Posterior vena cava (tissue), 2 donors: ENCODE data around the gene CISTR. TPM values are rescaled to one million over a fixed set of nuclear protein-coding genes. Genes with fewer than 3 reads are reported as not detected.

Source experiments
- DNase-seq: peaks from one replicate; pipeline ENCODE4 v3.0.0-alpha.2; 2020; ENCODE audit warnings: low spot score
- intact Hi-C, 2 donors: fragments of 100-400 bp; cut with DNase I; formaldehyde crosslinking; loops; one replicate each; pipeline versions ENCODE4 v1.14.1 to v1.14.2; 2022 to 2023
- total RNA-seq, 2 donors: library from RNA; stranded (reverse); fragmentation: NEBNext Ultra II Directional; extraction: Animal tissue kit (Norgen Biotek cat#: 25700); gene quantifications; one replicate each; pipeline ENCODE4 v1.2.1, GENCODE V29; 2021
- donor health status: DM: yes; HTN: yes; CAD: no.
- donor health status: DM: yes; HTN: yes; CAD: no.

The CISTR gene
- total RNA-seq, 2 donors from 2014 or later = not detected

DNA sequence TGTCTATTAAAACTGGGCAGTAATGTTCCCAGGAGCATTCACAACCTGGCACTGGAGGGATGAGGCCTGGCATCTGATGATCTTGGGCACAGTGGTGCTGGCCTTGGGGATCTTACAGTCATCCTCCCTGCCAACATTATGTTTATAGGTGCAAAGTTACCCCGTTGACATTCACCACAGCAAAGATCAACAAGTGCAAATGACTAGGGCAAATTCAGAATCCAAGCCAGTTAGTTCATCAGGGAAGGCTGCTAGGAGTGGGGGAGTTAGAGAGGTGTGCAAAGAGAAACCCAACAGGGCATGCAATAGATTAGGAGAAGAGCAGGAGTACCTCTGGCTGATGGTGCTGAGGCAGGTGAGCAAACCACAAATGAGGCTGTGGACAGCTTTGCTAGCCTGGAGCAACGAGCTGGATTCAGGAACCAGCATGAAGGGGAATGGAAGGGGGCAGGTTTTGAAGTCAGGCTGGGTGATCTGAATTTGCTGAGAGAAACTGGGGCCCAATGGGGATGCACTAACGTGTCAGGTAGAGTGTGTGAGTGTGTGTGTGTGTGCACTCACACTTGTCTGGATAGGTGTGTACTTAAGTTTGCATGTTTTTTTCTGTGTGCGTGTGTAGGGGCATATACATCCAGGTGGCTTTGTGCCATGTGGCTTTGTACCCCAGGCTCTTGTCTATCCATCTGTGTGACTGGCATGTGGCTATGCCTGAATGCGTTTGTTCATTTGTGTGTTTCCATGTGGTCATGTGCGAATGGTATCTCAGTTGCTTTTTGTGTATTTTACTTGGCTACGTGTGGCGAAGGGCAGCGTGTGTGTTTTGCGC is 1.6 kb downstream of the CISTR start:
- no peak for DNase-seq
- intact Hi-C loops = loop anchor here in 1 of 2 donors (10.0 kb wide), 1 partner anchor 205 kb away; no protein-coding TSS in a partner anchor

DNA sequence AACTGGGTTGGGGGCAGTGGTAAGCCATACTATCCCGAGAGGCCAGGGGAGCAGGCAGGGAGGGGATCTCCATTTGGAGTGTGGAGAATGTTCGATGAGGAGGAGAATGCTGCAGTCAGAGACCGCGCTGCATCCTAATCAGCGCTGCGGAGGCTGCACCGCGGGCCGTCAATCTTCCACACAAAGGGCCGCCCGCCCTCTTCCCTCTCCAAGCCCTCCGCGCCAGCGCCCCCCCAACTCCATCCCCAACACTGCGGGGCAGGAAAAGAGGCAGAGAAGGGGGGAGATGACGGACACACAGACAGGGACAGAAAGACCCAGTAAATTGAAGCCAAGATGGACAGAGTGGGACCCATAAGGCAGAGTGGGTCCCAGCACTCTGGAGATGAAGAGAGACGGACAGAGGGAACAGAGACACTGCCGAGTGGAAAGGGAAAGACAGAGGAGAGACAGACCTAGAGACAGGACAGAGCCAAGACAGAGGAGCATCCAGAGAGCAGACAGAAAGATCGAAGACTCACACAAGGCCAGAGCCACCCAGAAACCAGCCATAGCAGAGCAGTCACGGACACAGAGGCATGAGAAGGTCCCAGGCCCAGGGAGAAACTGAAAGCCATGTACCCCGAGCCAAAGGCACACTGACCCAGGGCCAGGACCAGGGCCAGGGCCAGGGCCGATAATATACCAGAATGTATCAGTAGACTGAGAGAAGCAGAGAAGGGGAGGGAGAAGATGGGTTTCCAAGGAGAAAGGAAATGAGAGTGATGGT is 3.5 kb downstream of the CISTR start:
- DNase-seq = no peak
- intact Hi-C loops = loop anchor here in 1 of 2 donors (10.0 kb wide), 1 partner anchor 203 kb away; no protein-coding TSS in a partner anchor

DNA sequence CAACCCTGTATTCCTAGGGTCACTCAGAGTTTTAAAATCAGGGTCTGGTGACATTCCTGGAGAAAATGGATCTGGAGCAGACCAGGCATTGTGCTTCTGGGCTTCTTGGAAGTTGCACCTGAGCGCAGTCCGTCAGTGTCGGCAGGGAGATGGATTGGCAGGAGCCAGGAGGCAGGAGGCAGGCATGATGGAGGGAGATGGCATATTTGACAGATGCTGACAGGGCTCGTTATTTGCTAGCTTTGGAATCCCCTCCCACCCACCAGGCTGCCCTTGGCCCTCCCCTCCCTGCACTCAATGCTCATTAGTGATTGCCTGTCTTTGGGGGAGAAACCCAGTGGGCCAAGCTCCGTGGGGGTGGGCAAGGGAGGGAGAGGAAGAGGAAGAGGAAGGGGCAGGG is 4.7 kb downstream of the CISTR start:
- intact Hi-C loops = loop anchor here in 1 of 2 donors (2.0 to 10.0 kb wide), 2 partner anchors 44 to 202 kb away; no protein-coding TSS in a partner anchor
- no peak for DNase-seq

DNA sequence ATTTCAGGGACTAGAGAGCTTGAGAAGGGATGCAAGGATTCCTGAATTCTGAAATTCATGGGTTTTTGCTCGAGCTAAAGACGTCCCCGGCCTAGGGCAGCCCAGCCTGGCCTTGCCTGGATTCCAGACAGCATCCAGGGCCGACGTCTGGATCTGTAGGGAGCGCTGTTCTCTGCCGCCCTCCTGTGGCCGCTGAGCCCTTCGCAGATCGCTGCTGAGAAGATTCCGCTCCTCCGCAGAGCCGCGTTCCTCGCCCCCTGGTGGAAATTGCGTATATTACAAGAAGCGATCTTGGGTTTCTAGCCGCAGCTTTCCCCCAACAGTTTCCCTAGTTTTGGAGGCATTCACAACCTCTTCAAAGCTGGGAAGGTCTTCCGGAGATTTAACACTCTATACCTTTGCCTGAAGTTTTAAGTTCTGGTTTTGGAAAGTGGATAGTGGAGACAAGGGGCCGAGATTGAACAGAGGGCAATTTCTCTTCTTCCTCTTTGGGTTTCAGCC is 5.1 kb downstream of the CISTR start:
- peak; percentile 98 for DNase-seq
- intact Hi-C loops = loop anchor here in 1 of 2 donors (2.0 to 10.0 kb wide), 2 partner anchors 44 to 202 kb away; no protein-coding TSS in a partner anchor

DNA sequence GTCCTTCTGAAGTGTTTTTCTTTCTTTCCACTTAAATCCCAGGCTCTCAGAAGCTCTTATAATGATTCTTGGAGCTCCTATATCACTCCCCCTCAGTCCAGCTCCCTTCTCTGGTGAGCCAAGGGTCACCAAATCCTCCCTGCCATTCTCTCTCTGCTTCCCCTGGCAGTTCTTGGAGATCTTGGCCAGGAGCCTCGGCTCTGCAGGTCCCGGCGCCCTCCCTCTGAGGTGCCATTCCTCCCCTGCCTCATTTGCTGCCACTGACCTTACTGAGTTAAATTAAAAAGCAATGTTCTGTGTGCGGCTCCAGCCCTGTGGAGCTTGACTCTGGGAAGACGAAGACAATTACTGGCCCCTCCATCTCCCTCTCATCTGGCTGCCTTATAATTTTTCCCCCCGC is 7.0 kb downstream of the CISTR start:
- DNase-seq = no peak
- intact Hi-C loops = loop anchor here (2.0 to 10.0 kb wide), 2 partner anchors 42 to 200 kb away; no protein-coding TSS in a partner anchor

DNA sequence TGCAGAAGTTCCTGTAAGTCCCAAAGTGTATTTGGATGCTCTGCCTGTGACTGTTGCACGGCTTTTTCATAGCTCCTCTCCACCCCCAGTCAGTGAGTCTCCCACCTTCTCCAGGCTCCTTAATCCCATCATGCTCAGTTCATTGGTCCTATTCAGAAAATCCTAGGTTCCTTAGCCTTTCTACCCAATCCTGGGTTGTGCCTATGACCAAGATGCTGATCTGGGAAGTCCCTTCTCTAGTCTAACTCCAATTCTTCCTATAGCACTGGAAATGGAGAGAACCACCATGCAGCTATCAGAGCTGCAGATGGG is 7.7 kb downstream of the CISTR start:
- intact Hi-C loops = loop anchor here (2.0 to 10.0 kb wide), 2 partner anchors 41 to 199 kb away; no protein-coding TSS in a partner anchor
- DNase-seq = no peak

DNA sequence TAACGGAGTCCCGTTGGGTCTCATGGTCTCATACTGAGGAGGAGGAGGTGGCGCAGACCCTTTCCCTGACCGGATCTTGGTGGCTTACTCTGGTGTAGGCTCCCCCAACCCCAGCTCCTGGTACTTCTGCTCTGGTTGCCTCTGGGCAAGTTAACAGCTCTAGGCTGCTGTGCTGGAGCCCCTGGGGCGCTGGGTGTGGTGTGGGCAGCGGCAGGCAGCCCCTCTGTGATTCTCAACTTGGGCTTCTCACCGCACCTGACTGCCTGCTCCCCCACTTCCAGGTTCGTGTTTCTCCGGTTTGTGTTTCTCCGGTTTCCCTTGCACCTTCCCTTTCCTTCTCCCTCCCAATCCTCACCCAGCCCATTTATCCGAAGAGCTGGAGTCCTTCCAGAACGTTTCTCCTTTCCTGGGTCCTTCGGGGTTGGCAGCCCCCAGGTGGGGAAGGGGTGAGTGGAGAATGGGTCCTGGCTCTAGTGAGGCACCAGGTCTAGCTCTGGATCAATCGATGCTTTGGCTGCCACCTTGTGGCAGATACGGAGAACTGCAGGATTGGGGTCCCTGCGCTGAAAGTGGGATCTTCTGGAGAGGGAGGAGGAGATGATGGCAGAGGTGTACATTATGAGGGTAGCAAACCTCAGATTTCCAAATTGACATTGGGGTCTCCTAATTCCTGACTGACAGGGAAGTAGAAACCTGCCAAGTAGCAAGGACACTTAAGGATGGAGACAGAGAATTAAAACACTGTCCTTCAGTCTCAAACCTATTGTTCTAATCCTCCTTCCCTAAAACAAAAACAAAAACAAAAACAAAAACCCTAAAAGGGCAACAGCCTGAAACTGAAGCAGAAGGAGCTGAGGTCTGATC is 8.3 kb downstream of the CISTR start:
- DNase-seq = no peak
- intact Hi-C loops = loop anchor here (2.0 to 10.0 kb wide), 2 partner anchors 41 to 199 kb away; no protein-coding TSS in a partner anchor

DNA sequence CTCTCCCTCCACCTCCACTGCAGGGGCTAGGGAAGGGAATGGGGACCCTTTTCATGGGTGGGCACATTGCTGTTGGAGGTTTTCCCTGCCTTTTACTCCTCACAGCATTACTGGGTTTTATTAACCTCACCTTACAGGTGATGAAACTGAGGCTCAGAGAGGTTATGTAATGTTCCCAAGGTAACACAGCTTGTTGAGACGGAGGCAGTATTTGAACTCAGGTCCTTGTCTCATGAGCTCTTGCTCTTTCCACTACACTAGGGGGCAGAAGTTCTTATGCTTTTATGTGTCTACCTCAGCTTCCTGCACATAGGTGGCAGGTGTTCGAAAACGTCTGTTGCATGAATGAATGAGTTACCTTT is 11.7 kb downstream of the CISTR start:
- no peak for DNase-seq
- intact Hi-C loops = loop anchor here in 1 of 2 donors (10.0 kb wide), 1 partner anchor 195 kb away; no protein-coding TSS in a partner anchor

DNA sequence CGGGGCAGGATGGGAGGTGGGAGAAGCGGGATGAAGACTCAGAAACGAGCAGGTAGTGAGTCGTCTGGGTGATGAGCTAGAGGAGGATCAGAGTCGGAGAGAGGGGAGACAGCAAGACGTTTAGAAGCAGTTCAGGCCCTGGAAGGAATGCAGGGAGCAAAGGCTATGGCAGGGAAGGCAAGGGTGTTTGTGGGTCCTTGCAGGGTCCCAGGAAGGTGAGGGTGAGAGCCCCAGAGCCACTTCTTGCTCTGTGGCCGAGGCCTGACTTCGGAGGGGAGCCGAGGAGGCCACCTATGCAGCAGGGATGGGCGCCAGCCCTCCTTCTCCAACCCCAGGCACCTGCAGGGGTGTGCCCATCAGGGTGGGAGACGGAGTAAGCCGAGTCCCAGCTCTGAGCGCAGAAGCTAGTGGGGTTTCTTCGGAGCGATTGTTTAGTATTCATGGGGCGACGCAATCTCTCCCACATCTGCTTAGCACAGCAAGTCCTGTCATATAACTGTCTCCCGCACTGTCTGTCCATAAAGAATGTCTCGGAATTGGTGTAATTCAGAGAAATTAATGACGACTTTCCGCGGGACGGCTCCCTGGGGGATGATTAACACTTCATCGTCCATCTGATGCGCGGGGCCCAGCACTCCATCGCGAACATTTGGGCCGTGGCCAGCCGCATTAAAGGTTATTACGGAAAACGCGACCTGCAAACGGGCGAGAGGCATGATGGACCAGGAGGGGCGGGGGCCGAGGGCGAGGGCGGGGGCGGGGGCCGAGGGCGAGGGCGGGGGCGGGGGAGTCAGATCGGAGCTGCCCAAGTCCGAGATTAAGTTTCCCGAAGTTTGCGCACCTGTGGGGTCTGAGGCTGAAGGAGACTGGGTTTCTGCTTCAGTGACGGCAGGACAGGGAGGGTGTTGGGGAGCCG is 12.3 kb downstream of the CISTR start:
- intact Hi-C loops = loop anchor here in 1 of 2 donors (5.0 to 10.0 kb wide), 2 partner anchors 52 to 195 kb away; no protein-coding TSS in a partner anchor

DNA sequence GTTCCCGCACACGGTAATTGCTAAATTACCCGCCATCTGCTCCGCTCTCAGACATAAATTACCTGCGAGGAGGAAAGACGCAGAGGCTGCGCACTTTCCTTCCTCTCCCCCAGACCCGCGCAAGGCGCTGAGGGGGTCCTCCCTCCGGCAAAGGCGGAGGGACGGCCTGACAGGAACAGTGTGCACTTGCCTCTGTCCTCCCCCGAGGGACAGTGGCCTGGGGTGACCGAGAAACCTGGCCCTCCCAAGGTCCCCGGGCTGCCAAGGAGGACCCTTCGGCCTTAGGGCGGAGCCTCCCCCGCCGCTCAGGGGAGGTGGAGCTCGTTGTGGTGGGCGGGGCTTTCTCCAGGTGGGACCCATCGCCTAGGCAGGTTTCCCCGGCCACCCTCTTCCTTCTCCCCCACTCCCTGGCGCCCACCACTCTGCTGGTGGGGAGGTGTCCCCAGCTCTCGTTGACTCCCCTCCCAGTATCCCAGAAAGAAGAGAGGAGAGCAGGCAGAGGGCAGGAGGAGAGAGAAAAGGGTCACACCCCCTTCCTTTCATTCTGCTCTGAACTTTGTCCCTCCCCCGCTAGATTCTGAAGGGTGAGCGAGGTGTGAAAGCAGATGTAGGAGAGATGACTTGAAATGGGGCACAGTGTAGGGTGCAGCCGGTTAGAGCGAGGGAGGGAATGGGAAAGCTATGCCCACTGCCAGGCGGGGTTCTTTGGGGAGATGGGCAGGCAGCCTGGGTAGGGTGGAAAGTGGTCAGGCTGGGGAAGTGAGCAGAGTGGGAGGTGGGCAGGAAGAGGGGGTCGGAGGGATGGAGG is 13.2 kb downstream of the CISTR start:
- intact Hi-C loops = loop anchor here in 1 of 2 donors (5.0 kb wide), 1 partner anchor 51 kb away; no protein-coding TSS in a partner anchor
- DNase-seq = no peak

More for the DNA sequence above, 12.3 kb downstream of the CISTR start:
- peak; percentile 77 for DNase-seq

DNA sequence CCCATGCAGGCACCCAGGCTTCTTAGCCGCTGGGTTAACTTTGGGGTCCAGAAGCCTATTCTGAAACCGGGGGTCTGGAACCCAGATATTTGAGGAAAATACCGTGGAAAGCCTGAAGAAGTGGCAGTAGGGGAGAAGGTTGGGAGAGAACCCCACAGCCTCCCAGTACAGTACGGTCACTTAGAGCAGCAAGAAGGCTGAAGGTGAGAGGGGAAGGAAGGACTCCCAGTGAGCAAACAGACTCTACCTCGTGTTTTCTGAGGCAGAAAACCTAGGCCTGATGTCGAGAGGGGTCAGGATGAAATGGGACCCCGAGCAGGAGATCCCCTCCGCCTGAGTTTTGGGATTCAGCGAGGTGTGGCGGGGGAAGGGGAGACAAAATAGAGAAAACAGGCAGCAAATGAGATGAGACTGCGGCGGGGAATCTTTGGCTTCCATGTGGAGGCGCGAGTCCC is 13.8 kb downstream of the CISTR start:
- intact Hi-C loops = loop anchor here in 1 of 2 donors (5.0 kb wide), 1 partner anchor 51 kb away; no protein-coding TSS in a partner anchor
- DNase-seq = peak; percentile 25

DNA sequence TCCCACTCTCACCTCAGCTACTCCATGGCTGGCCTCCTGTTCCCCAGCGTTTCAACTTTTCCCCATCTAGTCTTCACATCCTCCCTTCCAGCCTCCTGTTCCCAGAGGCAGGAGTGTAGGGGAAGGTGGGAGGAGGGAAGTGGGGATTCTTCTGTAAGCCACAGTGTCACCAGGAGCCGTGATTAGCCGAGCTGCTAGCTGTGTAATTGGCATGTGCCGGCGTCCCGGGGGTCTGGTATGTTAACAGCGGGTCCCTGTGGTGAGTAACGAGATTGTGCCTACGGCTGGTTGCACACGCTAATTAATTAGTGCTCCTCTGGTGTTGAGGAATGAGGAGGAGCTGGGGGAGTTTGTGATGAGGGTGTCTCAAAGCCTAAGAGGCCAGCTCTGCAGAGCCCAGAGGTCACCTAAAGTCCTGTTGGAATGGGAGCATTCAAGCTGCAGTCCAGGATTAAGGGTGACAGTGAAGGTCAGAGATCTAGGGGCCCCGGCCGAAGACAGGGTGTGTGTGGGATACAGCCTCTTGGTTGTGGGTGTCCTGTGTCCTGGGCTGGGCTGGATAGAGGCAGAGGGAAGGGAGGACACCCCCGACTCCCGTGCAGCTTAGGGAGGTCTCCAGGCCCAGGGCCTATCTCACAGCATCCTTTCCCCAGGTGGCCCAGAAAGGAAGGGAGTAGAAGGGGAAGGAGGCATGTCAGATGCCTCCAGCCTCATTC is 14.5 kb downstream of the CISTR start:
- peak; percentile 65 for DNase-seq
- intact Hi-C loops = loop anchor here in 1 of 2 donors (5.0 kb wide), 1 partner anchor 50 kb away; no protein-coding TSS in a partner anchor

DNA sequence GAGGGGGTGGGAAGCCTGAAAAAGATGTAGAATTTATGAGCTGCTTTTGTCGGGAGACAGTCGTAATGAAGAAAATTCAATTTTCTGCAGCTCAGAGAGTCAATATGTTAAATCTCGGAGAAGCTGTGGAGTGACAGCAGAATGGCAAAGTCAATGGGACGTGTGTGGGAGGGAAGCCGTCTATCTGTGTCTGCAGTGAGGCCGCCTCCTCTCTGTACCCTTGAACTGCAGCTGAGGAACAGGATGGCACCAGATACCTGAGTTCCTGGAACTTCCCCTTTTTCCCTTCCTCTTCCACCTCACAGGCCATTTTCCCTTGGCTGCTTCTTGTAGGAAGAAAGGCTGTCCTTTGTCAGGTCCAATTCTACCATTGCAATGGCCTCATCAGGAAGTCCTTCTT is 15.2 kb downstream of the CISTR start:
- no peak for DNase-seq
- intact Hi-C loops = loop anchor here in 1 of 2 donors (5.0 kb wide), 1 partner anchor 49 kb away; no protein-coding TSS in a partner anchor

DNA sequence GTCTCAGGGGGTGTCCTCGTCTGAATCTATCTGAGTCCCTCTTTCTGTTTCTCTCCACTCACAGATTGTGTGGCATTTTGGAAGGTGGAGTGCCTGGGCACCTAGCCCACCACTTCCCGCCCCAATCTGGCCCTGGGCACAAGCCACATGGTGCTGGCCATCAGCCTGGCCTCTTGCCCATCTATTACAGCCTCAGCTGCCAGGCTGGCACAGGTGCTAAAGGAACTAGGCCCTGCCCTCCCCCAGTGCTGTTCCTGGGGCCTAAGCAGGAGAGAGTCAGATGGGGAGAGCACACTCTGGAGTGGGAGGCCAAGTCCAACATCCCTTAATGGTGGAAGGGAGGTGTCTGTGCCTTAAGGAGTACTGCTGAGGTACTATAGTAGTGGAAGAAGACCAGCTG is 16.2 kb downstream of the CISTR start:
- intact Hi-C loops = loop anchor here in 1 of 2 donors (5.0 kb wide), 1 partner anchor 48 kb away; no protein-coding TSS in a partner anchor
- peak; percentile 54 for DNase-seq

DNA sequence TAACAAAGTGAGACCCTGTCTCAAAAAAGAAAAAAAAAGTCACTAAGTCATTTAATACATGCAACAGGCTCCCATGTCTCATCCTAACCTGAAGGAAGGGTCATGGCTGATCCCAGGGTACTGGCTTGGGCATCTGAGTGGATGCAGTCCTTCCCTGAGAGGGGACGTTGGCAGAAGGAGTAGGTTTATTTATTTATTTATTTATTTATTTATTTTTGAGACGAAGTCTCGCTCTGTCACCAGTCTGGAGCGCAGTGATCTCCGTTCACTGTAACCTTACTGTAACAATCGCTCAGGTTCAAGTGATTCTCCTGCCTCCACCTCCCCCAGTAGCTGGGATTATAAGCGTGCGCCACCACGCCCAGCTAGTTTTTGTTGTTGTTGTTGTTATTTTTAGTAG is 17.4 kb downstream of the CISTR start:
- intact Hi-C loops = no loop called here
- peak; percentile 10 for DNase-seq

DNA sequence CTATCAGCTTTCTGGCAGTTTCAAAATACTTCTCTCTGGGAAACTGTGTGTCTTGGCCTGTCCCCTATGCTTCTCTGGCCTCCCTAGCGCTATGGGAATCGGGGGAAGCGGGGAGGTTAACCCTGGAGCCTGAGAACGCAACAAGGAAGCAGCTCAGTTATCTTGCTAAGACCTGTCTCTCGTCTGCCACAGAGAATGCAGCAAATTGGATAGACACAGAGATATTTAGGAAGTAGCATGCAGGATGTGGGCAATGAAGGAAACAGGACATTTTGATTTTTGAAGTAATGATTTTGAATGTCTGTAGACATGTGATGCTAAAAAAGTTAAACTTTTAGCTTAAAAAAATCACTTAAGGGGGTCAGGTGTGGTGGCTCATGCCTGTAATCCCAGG is 18.0 kb downstream of the CISTR start:
- DNase-seq = peak; percentile 4
- intact Hi-C loops = no loop called here
